HG03064 (cell line): Measurements from ENCODE around the gene COL26A1.
"Not testable (repeated sequence)": the region's sequence is repeated elsewhere in the genome, so short reads cannot be mapped to it uniquely, and the experiment has no call there.

Experiments
- ATAC-seq: cut with Tn5 transposase; IDR thresholded peaks from one replicate; pipeline ENCODE4 v1.9.1; 2021; ENCODE audit warnings: low read depth; ENCODE audit not compliant: unreplicated experiment

COL26A1 gene

DNA sequence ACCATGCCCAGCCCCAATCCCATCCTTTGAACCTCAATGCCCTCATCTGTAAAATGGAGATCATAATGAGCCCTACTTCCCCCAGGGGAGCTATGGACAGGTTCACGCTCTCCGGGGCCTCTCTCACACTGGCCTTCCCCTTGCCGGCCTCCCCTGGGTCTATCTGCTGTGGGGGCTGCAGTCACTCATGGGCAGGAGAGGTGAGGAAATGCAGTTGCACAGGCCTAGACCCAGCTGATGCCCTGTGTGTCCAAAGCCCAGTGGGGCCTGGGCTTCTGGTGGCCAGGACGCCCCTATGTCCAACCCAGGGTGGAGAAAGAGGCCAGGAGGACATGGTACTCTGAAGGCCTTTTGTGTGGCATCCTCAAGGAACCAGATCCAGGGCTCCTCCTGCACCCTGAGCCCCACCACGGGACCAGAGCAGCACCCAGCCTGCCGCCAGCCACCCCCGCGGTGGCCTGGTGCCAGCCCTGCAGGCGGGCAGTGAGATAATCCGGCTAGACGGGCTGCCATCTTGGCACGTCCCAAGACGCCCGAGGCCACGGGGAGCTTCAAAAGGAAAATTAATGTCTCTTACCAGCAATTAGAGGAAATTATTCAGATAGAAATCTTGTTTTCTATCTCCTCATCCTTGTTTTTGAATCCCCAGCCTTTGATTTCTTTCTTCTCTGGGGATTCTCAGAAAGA lies 227.4 kb downstream of the COL26A1 start:
- ATAC-seq = no peak

DNA sequence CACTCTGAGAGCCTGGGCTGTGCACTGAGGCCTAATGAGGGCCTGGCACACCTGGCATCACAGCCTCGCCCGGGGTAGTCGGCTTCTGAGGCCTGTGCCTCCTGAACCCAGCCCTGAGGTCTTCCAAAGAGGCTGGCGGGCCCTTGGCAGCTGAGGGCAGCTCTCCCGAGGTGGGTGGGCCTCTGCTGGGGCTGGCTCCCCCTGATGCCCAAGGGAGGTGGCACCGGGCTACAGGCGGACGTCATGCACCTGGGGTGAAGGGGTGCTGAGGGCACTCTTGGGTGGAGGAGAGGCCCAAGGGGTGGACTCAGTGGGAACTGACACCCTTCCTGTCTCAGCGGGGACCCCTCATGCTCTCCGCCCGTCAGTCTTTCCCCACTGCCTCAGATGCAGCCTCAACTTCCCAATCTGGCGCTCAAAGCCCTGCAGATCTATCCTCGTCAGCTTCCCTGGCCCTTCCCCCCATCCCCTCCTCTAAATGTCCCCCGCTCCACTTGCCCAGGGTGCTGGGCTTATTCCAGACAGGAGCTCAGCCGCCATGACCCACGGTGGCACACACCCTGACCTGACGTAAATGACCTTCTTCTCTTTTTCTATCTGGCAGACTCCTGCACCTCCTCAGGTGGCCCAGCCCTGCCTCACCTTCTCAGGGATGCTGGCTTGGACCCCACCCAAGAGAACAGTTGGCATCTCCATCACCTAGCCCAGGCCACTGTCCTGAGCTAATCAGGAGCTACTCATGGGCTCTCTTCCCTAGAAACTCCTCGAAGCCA lies 228.2 kb downstream of the COL26A1 start:
- ATAC-seq = no peak

DNA sequence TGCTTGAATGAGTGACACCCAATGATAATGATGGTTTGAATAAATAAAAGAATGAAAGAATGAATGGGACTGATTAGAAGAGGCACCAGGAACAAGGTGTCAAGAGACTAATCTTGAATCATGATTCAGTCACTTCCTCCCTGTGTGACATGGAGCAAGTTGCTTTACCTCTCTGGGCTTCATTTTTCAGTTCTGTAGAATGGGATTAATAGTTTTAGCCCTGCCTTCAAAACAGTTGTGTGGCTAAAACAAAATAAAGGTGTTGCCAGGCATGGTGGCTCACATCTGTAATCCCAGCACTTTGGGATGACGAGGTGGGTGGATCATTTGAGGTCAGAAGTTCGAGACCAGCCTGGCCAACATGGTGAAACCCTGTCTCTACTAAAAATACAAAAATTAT lies 228.8 kb downstream of the COL26A1 start:
- ATAC-seq = no peak

DNA sequence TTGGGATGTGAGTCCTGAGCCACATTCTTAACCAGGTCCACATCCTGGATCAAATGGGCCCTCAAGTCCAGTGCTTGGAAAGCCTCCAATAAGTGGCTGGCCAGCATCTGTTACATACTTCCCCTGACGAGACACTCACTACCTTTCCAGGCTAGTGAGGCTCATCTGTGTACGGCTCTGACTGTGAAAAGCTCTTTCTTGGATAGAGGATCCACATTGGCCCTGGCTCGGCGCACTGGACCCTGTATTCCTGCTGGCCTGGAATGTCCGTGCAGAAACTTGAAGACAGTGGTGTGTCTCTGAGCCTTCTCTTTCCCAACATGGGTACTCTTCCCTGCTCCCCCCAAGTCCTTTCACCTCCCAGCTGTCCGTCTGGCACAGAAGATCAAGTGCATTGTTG lies 230.9 kb downstream of the COL26A1 start:
- no peak for ATAC-seq

DNA sequence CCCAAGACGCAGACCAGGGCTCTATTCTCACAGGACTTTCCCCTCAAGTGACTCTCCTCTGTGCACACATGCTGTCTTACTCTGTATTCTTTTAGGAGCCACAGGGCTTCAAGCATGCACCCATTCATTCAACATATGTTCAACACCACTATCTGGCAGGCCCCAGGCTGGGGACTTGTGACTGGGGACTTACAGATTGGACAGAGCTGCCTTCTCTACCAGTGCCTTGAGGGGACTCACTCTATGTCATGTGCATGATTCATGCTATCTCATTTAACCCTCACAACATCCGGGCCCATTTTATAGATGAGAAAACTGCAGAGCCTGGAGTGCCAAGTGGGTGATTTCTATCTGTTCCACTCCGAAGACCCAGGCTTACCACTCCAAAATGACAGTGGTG lies 232.1 kb downstream of the COL26A1 start:
- no peak for ATAC-seq

DNA sequence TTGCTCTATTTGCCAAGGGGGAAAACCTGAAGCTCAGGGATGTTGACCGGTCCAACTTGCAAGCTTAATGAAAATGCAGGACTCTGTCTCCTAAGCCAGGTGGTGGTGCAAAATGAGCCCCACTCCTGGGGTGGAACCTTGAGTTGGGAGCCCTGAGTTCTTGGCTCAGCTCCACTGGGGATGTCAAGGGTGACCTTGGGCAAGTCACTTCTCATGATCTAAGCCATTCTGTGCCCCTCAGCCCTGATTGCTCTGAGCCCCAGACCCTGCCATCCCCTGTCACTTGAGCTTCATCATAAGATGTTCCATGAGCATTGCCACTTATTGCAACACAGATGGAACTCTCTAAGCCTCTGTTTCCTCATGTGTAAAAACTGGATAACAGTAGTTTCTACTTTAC lies 232.6 kb downstream of the COL26A1 start:
- no peak for ATAC-seq

DNA sequence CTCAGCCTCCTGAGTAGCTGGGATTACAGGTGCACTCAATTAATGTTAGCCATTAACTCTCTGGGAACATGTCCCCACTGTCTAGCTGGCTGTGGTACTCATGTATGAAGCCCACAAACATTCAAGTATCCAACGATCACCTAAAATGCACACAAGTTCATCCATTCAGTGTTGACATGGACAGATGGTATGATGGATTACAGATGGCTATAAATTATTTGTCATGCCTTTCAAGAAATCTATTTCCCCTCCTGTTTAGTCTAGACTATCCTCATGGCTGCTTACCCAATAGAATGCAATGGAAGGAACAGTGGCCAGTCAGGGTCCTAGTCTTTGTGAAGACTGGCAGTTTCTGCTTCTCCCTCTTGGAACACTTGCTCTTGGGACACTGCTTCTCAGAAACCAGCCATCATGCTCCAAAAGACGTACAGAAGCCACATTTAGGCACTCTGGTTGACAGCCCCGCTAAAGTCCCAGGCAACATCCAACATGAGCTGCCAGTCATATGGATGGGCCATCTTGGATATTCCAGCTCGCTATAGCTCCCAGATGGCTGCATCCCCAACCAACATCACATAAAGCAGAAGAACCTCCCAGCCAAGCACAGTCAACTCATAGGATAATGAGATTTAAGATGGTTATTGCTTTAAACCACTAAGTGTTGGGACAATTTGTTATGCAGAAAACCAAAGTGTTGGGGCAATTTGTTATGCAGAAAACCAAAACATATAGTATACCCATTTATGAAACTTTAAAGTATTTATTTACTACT lies 233.3 kb downstream of the COL26A1 start:
- ATAC-seq = no peak

DNA sequence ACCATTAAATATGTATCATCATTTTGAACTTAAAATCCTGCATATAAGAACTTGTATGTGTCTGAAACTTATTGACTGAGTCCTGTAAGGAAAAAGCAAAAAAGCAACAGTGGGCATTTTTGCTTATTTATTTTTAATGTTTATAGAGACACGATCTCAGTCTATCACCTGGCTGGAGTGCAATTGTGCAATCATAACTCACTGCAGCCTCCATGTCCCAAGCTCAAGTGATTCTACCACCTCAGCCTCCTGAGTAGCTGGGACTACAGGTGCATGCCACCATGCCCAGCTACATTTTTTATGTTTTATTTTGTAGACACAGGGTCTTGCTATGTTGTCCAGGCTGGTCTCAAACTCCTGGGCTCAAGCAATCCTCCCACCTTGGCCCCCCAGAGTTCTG lies 234.2 kb downstream of the COL26A1 start:
- no peak for ATAC-seq

DNA sequence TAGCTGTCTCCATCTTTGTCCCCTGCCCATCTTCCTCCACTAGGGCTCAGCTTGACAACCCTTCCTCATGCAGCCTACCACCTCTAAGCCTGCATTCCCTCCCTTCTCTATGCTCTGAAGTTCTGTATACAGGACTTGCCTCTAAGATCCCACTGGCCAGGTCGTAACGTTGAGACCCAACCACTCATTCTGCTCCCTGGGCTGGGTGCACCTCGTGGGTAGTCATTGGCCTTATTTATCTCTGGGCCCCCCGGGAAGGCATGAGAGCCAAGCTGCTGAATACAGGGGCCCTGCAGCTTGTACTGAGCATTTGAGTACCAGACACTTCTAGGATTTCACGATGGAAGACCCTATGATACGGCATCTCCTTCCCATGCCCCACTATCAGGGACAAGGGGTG lies 235.3 kb downstream of the COL26A1 start:
- no peak for ATAC-seq

DNA sequence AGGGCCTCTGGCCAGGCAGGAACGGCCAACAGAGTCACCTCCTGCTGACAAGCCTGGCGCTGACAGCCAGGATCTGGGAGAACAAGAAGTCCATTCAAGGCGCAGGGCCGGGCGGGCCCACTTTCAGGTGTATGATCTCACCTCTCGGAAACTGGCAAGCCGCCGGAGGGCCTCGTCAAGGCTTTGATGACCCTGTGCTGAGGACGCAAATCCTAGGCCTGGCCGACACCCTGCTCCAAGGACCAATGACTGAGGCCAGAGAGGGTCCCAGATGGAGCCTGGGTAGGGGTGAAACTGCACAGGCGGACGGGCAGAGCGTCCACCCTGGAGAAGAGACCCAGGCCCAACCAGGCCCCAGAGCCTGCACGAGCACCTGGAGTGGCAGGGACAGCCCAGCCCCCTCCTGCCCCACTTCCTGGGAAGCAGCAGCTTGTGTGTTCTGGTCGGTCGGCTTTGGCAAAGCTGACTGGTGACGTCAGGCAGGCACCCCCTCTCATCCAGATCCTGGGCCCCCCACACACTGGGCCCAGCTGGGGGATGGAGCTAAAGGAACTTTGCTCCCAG lies 235.8 kb downstream of the COL26A1 start:
- ATAC-seq = no peak

DNA sequence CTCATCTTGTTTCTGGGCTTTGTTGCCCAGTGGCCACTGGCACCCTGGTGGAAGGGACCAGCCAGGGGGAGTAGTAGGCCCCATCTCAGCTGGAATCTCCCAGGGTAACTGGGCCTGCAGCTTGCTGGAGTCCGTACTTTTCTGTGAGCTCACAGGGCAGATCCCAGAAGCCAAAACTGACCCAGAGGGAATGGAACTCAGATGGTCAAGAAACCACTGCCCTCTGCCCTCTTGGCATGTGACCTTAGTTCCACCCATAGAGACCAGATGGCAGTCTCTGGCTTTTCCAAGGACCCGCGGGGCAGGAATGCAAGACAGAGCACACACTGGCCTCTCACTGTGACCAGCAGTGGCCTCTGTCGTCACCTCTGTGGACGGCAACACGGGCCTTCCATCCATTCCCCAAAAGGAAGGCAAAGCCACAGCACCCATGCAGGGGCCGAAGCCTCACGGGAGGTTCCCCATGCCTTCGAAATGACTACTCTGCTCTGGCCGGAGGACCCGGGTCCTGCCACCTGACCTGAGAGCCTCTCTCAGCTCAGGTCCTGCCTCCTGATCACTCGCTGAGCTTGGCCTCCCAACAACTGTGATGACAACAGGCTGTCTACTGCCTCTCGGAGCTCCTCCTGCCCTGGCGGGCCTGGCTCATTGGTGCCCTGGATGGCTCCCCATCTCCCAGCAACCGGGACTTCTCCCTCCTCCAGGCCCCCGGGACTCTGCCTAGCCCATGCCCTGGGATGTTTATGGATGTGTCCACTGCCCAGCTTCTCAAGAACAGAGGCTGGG lies 236.5 kb downstream of the COL26A1 start:
- ATAC-seq = no peak

DNA sequence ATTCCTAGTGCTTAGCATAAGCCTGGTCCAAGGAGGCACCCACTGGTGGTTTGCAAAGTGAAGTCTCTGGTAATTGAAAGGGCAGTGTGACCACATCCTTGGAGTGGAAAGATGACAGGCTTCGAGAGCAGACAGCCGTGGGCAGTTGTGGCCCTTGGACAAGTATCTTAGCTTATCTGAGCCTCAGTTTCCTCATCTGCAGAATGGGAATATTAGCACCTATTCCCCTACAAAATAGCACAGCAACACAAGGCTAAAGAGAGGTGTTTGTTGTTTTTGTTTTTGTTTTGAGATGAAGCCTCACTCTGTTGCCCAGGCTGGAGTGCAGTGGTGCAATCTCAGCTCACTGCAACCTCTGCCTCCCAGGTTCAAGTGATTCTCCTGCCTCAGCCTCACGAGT lies 237.1 kb downstream of the COL26A1 start:
- ATAC-seq = no peak

DNA sequence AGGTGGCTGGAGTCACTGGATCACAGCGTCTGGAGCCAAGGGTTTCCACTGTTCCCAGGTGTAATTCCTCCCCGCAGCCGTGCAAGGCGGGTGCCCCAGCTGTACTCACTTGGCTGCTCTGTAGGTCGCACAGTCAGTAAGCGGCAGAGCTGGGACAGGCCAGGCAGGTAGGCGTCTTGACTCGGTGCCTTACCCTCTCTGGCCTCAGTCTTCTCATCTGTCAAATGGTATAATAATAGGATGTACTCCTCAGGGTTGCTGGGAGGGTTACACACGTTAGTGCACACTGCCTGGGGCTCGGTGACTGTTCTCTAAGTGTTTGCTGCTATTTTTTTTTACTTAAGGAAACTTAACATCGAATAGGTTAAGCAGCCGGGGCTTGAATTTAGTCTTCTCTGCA lies 239.4 kb downstream of the COL26A1 start:
- no peak for ATAC-seq

DNA sequence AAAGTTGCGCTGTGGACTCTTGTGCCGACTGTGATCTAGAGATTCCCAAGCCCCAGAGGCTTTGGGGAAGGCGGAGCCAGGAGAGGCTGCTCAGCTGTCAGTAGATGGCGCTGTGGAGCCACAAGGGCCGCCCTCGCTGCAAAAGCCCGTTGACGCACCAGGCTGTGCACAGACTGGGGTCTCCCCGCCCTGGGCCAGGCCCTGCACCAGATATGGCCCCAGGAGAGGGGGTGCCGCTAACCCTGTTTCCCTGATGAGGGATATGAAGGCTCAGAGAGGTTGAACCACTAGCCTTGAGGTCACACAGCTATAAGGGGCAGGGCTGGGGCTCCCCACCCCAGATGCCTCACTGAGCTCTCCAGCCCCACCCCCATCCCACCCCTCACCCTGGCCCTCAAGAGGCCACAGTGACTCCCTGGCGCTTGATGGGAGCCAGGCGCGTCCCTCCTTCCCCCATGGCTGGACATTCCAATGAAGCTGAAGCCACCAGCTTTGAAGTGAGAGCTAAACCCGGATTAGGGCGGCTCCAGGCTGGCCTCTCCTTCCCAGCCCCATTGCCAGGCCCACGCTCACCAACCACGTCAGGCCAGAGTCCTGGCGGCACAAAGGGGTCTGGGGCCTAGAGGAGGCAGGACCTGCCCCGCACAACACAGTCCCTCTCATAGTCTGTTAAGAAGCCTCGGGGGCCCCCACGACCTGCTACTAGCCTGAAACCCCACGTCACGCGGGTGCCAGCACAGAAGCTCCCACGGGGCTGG lies 240.0 kb downstream of the COL26A1 start:
- ATAC-seq = no peak

DNA sequence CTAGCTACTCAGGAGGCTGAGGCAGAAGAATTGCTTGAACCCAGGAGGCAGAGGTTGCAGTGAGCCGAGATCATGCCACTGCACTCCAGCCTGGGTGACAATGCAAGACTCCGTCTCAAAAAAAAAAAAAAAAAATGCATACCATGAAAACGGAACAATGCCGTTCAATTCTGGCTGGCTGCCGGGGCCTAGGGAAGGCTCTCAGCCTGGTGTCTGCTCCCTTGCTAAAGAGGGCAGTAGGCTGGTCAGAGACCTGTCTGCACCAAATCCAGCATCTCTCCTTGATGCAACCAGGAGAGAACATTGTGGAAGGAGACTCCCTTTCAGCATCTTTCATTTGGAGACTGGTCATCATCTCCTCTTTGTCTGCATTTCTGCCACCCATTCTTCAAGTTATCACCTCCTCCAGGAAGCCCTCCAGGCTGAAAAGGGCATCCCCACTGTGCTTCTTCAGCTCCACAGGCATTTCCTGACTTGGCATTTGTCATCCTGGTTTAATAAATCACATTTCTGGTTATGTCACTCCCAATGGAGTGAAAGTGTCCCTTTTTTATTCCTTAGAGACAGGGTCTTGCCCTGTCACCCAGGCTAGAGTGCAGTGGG lies 241.8 kb downstream of the COL26A1 start:
- ATAC-seq = no peak

DNA sequence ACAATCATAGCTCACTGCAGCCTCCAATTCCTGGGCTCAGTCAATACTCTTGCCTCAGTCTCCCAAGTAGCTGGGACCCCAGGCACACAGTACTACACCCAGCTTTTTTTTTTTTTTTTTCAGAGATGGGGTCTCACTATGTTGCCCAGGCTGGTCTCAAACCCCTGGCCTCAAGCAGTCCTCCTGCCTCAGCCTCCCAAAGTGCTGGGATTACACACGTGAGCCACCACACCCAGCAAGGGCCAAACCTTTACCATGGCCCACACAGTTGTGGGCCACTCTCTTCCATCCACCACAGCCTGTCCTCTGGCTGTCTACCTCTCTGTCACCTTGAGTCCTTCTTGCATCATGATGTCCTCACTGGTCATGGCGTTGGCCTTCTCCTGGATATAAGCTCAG lies 242.3 kb downstream of the COL26A1 start:
- ATAC-seq = not testable (repeated sequence)

DNA sequence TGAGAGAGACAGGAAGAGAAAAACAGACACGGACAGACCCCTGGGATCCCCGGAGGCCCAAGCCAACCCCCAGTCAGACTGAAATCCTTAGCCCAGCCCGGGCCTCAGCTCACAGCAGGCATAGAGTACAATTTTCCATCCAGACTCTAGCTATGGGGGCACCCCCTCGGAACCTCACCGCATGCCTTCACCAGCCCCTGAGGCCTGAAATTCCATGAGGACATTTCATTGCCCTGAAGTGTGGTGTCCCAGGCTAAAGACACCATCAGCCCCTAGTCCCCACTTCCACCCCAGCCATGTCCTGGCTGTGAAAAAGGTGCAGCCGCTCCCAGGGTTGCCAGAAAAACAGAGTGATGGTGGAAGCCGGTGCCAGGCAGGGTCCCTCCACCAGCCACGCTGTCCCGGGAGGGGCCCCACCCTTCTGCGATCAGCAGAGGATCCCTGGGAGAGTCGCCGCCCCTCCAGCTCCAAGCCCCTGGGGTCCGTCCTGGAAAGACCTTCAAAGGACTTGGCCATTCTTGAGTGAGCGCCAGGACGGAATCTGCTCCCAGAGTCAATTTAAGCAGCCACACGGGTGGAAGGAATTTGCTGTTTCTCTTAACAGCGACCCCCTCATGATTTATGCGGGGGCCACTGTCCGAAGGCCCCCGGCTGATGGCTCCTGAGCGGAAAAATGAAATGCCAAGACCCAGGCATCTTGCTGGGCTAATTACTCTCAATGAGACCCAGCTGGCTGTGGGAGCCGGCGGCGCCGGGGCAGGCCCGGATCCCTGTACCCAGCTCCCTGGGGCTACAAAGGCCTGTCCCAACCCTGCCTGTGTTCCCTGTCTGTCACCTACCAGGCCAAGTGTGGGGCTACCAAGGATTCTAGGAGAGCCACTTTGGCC lies 243.2 kb downstream of the COL26A1 start:
- ATAC-seq = no peak

DNA sequence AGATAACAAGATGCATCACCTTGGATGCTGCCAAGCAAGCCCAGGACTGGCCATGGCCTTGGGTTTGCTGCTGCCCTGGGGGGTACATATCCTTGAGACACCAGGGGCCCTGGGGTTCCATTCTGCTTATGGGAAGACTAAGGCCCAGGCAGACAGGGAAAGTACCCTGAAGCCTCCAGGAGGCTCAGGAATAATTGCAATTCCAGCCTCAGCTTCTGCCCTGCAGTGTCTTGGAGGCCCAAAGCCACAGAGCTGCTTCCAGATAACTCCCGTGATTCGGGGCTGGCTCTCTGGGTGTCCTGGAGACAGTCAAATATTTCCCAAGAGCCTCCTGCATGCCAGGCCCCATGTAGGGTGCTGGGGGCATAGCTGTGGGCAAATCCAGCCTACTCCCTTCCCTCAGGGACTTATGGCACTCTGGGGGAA lies 243.8 kb downstream of the COL26A1 start:
- ATAC-seq = no peak
